Measurements from ENCODE around the gene GTF2H1.

DNA sequence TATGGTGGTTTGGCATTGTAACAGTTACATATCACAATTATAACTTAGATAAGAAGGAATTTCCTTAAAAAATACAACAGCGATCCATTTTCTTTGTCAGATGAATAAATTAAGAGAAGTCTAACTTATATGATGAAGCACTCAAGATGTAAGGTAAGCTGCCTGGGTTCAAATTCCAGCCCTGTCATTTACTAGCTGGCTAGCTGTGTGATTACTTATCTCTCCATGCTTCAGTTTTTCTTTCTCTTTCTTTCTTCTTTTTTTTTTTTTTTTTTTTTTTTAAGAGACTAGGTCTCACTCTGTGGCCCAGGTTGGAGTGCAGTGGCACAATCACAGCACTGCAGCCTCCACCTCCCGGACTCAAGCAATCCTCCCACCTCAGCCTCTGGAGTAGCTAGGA is 49.8 kb downstream of the GTF2H1 start:
- TF ChIP-seq, protein P1, sequence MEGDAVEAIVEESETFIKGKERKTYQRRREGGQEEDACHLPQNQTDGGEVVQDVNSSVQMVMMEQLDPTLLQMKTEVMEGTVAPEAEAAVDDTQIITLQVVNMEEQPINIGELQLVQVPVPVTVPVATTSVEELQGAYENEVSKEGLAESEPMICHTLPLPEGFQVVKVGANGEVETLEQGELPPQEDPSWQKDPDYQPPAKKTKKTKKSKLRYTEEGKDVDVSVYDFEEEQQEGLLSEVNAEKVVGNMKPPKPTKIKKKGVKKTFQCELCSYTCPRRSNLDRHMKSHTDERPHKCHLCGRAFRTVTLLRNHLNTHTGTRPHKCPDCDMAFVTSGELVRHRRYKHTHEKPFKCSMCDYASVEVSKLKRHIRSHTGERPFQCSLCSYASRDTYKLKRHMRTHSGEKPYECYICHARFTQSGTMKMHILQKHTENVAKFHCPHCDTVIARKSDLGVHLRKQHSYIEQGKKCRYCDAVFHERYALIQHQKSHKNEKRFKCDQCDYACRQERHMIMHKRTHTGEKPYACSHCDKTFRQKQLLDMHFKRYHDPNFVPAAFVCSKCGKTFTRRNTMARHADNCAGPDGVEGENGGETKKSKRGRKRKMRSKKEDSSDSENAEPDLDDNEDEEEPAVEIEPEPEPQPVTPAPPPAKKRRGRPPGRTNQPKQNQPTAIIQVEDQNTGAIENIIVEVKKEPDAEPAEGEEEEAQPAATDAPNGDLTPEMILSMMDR (IDR thresholded peaks at IDR 0.05): no peak
- no peak for TF ChIP-seq POLR2A (IDR thresholded peaks at IDR 0.05)
